ENCODE results near the gene HS6ST2.

Gene HS6ST2

DNA sequence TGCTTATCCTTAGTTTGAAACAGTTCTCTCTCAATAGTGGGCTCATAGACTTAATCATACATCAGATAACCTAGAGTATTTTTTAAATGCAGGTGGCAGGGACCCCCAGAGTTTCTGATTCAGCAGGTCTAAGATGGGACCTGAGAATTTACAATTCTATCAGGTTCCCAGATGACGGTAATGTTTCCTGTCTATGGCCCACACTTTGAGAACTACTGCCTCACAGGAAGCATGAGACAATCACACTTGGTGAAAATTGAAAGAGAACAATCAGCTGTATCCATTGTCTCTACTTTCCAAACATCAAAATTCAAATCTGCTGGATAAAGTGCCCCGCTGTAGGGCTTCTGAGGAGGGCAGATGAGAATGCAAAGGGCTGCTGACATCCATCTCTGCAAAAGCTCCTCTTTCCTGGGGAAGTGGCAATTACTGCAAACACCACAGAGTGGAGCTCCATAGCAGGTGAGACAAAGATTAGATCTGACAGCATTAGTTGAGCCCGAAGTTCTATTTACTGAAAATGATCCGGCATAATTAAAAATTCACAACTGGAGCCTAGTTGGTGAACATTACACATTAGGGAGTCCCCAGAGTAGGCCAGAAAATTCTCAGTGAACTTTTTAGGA is 281.8 kb downstream of the HS6ST2 start:
- H3K27ac ChIP-seq = no peak overlapping the region
- no peak for TF ChIP-seq ZFX (IDR thresholded peaks at IDR 0.05)
- TF ChIP-seq, protein P1, sequence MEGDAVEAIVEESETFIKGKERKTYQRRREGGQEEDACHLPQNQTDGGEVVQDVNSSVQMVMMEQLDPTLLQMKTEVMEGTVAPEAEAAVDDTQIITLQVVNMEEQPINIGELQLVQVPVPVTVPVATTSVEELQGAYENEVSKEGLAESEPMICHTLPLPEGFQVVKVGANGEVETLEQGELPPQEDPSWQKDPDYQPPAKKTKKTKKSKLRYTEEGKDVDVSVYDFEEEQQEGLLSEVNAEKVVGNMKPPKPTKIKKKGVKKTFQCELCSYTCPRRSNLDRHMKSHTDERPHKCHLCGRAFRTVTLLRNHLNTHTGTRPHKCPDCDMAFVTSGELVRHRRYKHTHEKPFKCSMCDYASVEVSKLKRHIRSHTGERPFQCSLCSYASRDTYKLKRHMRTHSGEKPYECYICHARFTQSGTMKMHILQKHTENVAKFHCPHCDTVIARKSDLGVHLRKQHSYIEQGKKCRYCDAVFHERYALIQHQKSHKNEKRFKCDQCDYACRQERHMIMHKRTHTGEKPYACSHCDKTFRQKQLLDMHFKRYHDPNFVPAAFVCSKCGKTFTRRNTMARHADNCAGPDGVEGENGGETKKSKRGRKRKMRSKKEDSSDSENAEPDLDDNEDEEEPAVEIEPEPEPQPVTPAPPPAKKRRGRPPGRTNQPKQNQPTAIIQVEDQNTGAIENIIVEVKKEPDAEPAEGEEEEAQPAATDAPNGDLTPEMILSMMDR (conservative IDR thresholded peaks at IDR 0.05) = peak; percentile 30; the same call in 1 of the 2 replicates

DNA sequence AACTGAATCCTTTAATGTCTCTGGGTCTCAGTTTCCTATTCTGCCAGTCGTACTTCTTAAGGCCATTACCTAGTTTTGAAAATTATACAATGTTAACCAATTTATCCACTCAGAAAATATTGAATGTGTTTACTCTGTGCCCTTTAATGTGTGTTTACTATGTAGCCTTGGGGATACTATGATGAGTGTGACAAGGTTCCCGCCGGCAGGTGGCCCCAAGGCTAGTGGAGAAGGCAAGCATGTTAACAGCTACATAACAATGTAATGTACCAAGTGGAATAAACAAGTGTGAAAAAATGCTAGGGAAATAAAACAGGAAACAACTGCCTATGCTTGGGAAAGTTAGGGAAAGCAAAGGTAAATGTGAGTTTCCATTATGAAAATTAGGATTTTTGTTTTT is 282.3 kb downstream of the HS6ST2 start:
- TF ChIP-seq, protein P1 (conservative IDR thresholded peaks at IDR 0.05) = no peak
- no peak for TF ChIP-seq ZFX (IDR thresholded peaks at IDR 0.05)

DNA sequence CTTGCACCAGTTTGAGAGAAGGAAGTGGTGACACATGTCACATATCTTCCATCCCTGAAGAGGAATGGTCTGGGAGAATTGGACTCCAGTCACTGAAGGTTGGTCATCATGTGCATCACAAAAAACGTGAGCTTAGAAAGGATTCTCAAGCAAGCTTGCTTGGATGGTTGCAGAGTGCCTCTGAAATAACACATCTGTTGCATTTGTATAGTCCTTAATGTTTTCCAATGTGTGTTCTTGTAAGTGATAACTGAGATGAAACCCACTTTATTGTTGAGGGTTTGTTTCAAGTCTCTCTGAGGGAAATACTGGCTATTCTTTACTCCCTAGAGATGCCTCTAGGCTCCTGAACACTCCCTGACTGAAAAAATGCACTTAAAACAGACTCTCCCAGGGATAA is 285.1 kb downstream of the HS6ST2 start:
- TF ChIP-seq, protein P1 (conservative IDR thresholded peaks at IDR 0.05) = no peak
- TF ChIP-seq ZFX (IDR thresholded peaks at IDR 0.05) = no peak
- no peak overlapping the region for H3K27ac ChIP-seq

More for the DNA sequence above, 282.3 kb downstream of the HS6ST2 start:
- H3K27ac ChIP-seq = no peak overlapping the region

DNA sequence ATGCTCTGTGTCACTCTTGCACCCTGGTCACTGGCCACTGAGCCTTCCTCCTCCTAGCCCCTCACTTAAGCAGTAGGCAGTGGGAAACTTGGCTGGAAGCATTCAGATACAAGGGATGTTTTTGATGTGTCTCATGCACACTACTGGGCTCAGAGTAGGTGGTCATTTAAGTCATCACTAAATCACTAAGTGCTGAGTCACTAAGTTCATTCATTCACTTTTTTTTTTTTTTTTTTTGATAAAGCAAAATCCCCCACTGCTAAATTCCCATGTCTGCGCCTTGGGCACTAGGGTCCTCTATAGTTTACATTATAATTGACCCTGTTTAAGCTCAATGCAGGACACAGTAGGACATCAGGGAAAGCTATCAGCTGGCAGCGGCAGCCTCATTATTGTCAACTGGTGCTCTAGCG is 287.2 kb downstream of the HS6ST2 start:
- TF ChIP-seq ZFX (IDR thresholded peaks at IDR 0.05) = no peak
- TF ChIP-seq, protein P1 (conservative IDR thresholded peaks at IDR 0.05) = no peak
- no peak overlapping the region for H3K27ac ChIP-seq

DNA sequence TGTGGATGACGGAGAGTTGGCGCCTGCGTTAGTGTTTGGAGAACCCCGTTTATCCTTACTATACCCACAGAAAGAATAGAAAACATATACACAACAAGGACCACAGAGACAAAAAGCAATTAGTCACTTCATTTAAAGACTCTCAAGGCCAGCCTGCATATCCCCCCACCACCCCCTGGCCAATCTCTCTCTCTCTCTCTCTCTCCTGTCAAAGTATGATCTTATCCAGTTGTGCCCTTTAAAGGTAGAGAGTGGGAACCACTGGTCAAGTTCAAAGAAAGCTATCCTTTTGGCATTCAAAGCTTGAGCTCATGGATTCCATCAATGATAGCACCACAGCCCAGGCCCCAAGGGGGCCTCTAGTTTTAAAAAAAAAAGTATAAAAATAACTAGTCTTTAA is 289.3 kb downstream of the HS6ST2 start:
- H3K27ac ChIP-seq = no peak overlapping the region
- TF ChIP-seq, protein P1 (conservative IDR thresholded peaks at IDR 0.05) = no peak
- no peak for TF ChIP-seq ZFX (IDR thresholded peaks at IDR 0.05)

DNA sequence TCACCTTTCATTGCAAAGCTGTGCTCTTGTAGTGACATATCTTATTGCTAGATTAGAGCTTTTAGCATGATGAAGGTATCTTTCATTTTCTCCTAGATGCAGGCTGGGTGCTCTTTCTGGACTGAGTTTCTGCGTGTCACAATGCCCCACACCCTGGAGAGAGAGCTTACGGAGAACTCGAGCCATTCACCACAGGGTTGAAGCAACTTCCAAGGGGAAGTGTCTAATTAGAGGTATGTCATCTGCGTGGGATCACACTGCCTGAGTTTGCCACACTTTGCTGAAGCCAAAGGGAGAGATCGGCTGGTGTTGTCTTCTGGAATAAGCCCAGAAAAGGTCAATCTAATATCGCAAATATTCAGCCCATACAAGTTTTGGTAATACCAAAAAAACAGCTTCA is 290.3 kb downstream of the HS6ST2 start:
- H3K27ac ChIP-seq = no peak overlapping the region
- TF ChIP-seq, protein P1 (conservative IDR thresholded peaks at IDR 0.05) = no peak
- TF ChIP-seq ZFX (IDR thresholded peaks at IDR 0.05) = no peak

DNA sequence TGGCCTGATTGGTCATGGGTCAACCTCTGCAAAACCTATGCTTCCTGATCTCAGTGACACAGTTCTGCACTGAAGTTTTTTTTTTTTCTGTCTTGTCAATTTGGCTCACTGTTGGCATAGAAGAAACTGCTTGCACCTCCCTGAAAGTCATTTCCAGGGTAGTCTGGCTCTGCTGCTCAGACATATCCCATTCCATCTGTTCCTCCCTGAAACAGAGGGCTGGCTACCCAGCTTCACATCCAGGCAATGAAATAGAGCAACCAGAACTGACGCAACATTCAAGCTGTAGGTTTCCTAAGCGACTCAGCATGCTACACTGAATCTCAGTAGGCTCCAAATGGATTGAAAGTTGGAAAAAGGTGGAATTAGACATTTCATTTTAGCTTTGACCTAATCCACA is 292.8 kb downstream of the HS6ST2 start:
- H3K27ac ChIP-seq = no peak overlapping the region
- TF ChIP-seq, protein P1 (conservative IDR thresholded peaks at IDR 0.05) = no peak
- no peak for TF ChIP-seq ZFX (IDR thresholded peaks at IDR 0.05)
